ENCODE results near the gene SLC24A3. TPM values are rescaled to one million over a fixed set of nuclear protein-coding genes. Genes with fewer than 3 reads are reported as not detected.

The SLC24A3 gene
- total RNA-seq, 2 experiments from 2014 or later: not detected

DNA sequence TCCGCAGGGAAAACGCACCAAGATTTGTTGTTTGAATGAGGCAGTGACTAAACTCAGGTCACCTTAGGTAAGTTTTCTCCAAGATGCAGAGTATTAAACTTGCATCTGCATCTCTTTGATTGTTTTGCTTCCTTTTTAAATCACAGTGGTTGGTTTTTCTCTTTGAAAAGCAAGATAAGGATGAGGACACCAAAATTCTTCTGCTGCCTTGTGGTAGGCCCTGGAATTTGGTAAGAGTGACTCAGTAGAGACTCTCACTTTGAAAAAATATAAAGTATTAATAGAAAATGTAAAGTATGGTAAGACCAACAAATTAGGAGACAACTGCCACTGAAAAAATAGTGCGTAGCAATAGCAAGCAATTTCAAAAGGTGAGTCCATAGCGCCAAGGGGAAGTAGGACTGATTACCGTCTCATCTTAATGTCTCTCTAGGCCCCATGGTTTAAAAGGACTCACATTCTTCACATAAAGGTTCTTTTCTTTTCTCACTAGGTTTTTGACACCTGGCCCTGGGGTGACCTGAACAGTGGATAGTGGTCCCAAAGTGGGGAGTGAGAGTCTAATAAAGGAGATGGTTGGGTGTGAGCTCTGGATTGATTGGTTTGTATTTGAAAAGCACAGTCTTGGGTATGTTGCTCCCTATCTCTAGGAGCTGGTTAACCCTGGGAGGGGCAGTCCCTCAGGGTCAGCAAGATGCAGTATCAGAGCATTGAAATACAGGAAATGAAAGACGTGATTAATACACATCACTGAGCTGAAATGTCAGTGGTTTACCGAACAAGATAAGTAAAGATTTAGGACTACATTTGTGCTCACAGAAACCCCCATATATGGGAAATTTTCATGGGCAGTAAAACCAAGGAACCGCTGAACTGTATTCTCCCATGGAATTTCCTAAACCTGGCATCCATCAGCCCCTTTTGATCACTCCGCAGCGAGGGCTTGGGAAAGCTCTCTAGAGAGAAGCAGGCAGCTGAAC lies 221.2 kb downstream of the SLC24A3 start:
- Histone ChIP-seq H2AFZ (ENCODE audit: low read length) (no peak overlapping the region), H3K79me2 (ENCODE audit: insufficient read depth, low read depth, low read length) (no peaks in the 10 kb centered on the region), H3K4me1 (ENCODE audit: insufficient read depth, low read length, poor library complexity, severe bottlenecking) (peaks cover under 1% of the 10 kb centered on the region), H3K4me2 (ENCODE audit: low read length) (no peak overlapping the region), H3K36me3 (ENCODE audit: insufficient read depth, low read length) (no peaks in the 10 kb centered on the region), H3K27ac (ENCODE audit: low read depth, low read length, poor library complexity, severe bottlenecking) (no peak overlapping the region), H3K4me3 (ENCODE audit: low read depth, low read length, poor library complexity, severe bottlenecking) (no peak overlapping the region), H3K9me3 (ENCODE audit: low read length) (no peaks in the 10 kb centered on the region), H4K20me1 (ENCODE audit: insufficient read depth, low read length) (no peaks in the 10 kb centered on the region), H3K9me2 (ENCODE audit: insufficient read depth, low read length) (no peaks in the 10 kb centered on the region)
- TF ChIP-seq EZH2phosphoT487 (IDR thresholded peaks at IDR 0.05; ENCODE audit: borderline replicate concordance, low read depth, low read length): no peak
- TF ChIP-seq, protein P1, sequence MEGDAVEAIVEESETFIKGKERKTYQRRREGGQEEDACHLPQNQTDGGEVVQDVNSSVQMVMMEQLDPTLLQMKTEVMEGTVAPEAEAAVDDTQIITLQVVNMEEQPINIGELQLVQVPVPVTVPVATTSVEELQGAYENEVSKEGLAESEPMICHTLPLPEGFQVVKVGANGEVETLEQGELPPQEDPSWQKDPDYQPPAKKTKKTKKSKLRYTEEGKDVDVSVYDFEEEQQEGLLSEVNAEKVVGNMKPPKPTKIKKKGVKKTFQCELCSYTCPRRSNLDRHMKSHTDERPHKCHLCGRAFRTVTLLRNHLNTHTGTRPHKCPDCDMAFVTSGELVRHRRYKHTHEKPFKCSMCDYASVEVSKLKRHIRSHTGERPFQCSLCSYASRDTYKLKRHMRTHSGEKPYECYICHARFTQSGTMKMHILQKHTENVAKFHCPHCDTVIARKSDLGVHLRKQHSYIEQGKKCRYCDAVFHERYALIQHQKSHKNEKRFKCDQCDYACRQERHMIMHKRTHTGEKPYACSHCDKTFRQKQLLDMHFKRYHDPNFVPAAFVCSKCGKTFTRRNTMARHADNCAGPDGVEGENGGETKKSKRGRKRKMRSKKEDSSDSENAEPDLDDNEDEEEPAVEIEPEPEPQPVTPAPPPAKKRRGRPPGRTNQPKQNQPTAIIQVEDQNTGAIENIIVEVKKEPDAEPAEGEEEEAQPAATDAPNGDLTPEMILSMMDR (conservative IDR thresholded peaks at IDR 0.05; ENCODE audit: low read length): no peak
- intact Hi-C loops (cut with micrococcal nuclease; ENCODE audit: unreplicated experiment): no loop called here
- no TSS peak for BruUV-seq (replicated peaks)
- no peak for DNase-seq (ENCODE audit: low spot score)
- ChIA-PET POLR2A (interaction anchor here (1.0 kb wide), 1 partner anchor 34 kb away, joined by 3 read pairs; no protein-coding TSS in a partner anchor), CTCF (ENCODE audit: unreplicated experiment) (no interaction called here)

DNA sequence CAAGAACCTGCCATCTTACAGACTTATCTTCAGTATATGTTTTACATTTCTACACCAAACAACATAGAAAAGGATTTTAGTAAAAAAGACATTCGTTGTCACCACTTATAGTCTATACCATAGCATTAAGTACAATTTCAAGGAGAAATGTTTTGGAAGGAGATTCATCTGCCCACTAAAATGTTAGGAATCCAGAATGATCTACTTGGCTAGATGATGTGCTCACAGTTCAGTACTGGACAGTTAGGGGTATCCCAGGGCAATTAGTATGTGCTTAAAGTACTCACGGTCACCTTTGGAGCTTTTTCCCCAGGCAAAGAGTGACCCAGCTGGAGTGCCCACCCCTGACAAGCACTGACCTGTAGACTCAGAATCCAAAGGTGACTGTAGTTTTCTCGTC lies 222.9 kb downstream of the SLC24A3 start:
- H3K9me2 ChIP-seq (ENCODE audit: insufficient read depth, low read length): no peaks in the 10 kb centered on the region
- intact Hi-C loops (cut with micrococcal nuclease; ENCODE audit: unreplicated experiment): no loop called here
- TF ChIP-seq EZH2phosphoT487 (IDR thresholded peaks at IDR 0.05; ENCODE audit: borderline replicate concordance, low read depth, low read length): no peak
- TF ChIP-seq, protein P1 (conservative IDR thresholded peaks at IDR 0.05; ENCODE audit: low read length): no peak
- ChIA-PET POLR2A (interaction anchor here (0.8 kb wide), 1 partner anchor 13 kb away, joined by 3 read pairs; no protein-coding TSS in a partner anchor), CTCF (ENCODE audit: unreplicated experiment) (no interaction called here)
- H3K4me2 ChIP-seq (ENCODE audit: low read length): no peak overlapping the region
- H3K4me3 ChIP-seq (ENCODE audit: low read depth, low read length, poor library complexity, severe bottlenecking): no peak overlapping the region
- no peaks in the 10 kb centered on the region for H3K79me2 ChIP-seq (ENCODE audit: insufficient read depth, low read depth, low read length)
- H3K36me3 ChIP-seq (ENCODE audit: insufficient read depth, low read length): no peaks in the 10 kb centered on the region
- no peaks in the 10 kb centered on the region for H3K4me1 ChIP-seq (ENCODE audit: insufficient read depth, low read length, poor library complexity, severe bottlenecking)
- no peak overlapping the region for H2AFZ ChIP-seq (ENCODE audit: low read length)
- H4K20me1 ChIP-seq (ENCODE audit: insufficient read depth, low read length): no peaks in the 10 kb centered on the region
- no TSS peak for BruUV-seq (replicated peaks)
- DNase-seq (ENCODE audit: low spot score): no peak
- no peaks in the 10 kb centered on the region for H3K9me3 ChIP-seq (ENCODE audit: low read length)
- no peak overlapping the region for H3K27ac ChIP-seq (ENCODE audit: low read depth, low read length, poor library complexity, severe bottlenecking)

DNA sequence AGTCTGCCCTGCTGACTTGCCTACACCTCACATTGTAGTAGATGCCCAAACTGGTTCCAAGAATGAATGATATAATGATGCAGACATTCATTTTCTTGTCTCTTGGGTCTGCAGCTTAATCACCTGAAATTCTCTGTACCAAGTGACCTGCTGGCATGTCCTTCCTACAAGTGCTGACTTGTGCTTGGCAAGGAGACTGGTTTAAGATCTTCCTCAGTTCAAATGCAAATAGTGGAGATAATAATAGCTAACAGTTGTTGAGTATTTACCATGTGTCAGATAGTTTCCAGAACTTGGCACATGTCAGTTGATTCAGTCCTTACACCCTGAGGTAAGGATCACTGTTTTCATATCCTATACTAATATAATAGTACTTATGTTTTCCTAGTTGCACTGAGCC lies 223.4 kb downstream of the SLC24A3 start:
- ChIA-PET CTCF (ENCODE audit: unreplicated experiment) (no interaction called here), POLR2A (interaction anchor here (0.7 to 0.8 kb wide), 2 partner anchors 14 to 32 kb away, joined by 3 read pairs; no protein-coding TSS in a partner anchor)
- no peak for TF ChIP-seq EZH2phosphoT487 (IDR thresholded peaks at IDR 0.05; ENCODE audit: borderline replicate concordance, low read depth, low read length)
- TF ChIP-seq, protein P1 (conservative IDR thresholded peaks at IDR 0.05; ENCODE audit: low read length): no peak
- no peaks in the 10 kb centered on the region for H3K36me3 ChIP-seq (ENCODE audit: insufficient read depth, low read length)
- no peaks in the 10 kb centered on the region for H3K4me1 ChIP-seq (ENCODE audit: insufficient read depth, low read length, poor library complexity, severe bottlenecking)
- intact Hi-C loops (cut with micrococcal nuclease; ENCODE audit: unreplicated experiment): no loop called here
- H3K9me2 ChIP-seq (ENCODE audit: insufficient read depth, low read length): no peaks in the 10 kb centered on the region
- no peaks in the 10 kb centered on the region for H3K9me3 ChIP-seq (ENCODE audit: low read length)
- no peak overlapping the region for H3K4me2 ChIP-seq (ENCODE audit: low read length)
- no peak for DNase-seq (ENCODE audit: low spot score)
- H3K79me2 ChIP-seq (ENCODE audit: insufficient read depth, low read depth, low read length): no peaks in the 10 kb centered on the region
- H4K20me1 ChIP-seq (ENCODE audit: insufficient read depth, low read length): no peaks in the 10 kb centered on the region
- H3K4me3 ChIP-seq (ENCODE audit: low read depth, low read length, poor library complexity, severe bottlenecking): no peak overlapping the region
- no peak overlapping the region for H2AFZ ChIP-seq (ENCODE audit: low read length)
- no TSS peak for BruUV-seq (replicated peaks)
- no peak overlapping the region for H3K27ac ChIP-seq (ENCODE audit: low read depth, low read length, poor library complexity, severe bottlenecking)

Data from OCI-LY7 (cell line).